Suprapubic skin (tissue), 3 donors: Measurements from ENCODE around the gene ZNF8.
"Not testable (repeated sequence)": the region's sequence is repeated elsewhere in the genome, so short reads cannot be mapped to it uniquely, and the experiment has no call there.

Experiments used
- CTCF ChIP-seq, 2 donors: fragments of 200-600 bp in 1 of 2; fragments of 450-650 bp in 1 of 2; sonication (generic) in 1 of 2; IDR thresholded peaks; one replicate each; pipeline ENCODE4 v1.5.1; 2016 to 2019; ENCODE audit warnings: antibody characterized with exemption in 2 of 2, mild to moderate bottlenecking in 1 of 2, moderate library complexity in 1 of 2
- POLR2A ChIP-seq, 2 donors: fragments of 450-650 bp; IDR thresholded peaks; one replicate each; pipeline ENCODE4 v1.6.1; 2017; ENCODE audit warnings: antibody characterized with exemption in 2 of 2, mild to moderate bottlenecking in 2 of 2, moderate library complexity in 2 of 2

GRCh38 chr19:58348080-58348479 lies 69.3 kb downstream of the ZNF8 start:
- TF ChIP-seq CTCF, POLR2A (IDR thresholded peaks at IDR 0.05): not testable (repeated sequence)
